Kidney epithelial cell (primary cell): ENCODE measurements around the gene LTO1. TPM values are rescaled to one million over a fixed set of nuclear protein-coding genes. Genes with fewer than 3 reads are reported as not detected.

Source experiments
- DNase-seq: peaks from one replicate; pipeline ENCODE4 v3.0.0-alpha.2; 2010; ENCODE audit warnings: low read depth
- H3K27me3 ChIP-seq: 2 replicates; pipeline ENCODE4 v1.6.0; 2011; ENCODE audit warnings: low read length; ENCODE audit not compliant: control insufficient read depth, insufficient read depth
- H3K36me3 ChIP-seq: 2 replicates; pipeline ENCODE4 v1.5.1; 2011; ENCODE audit warnings: low read length; ENCODE audit not compliant: control insufficient read depth, insufficient read depth
- H3K4me3 ChIP-seq: 2 replicates; pipeline ENCODE4 v1.5.1; 2011; ENCODE audit warnings: low read depth, mild to moderate bottlenecking, control low read depth, low read length
- CTCF ChIP-seq: IDR thresholded peaks from 2 replicates; pipeline ENCODE4 v1.5.1; 2011; ENCODE audit warnings: mild to moderate bottlenecking, moderate library complexity, low read length, control low read depth, inconsistent platforms; ENCODE audit not compliant: insufficient read depth, poor library complexity, severe bottlenecking
- total RNA-seq: library from RNA; depleted of rRNA; stranded (reverse); fragments of >200 nt; gene quantifications from 2 replicates; pipeline ENCODE4 v1.2.3, GENCODE V29; 2015

The LTO1 gene
- 12.6 and 18.6 TPM in 2 replicates for total RNA-seq

GRCh38 chr11:69674886-69675714, at the start of gene LTO1:
LTO1 (minus strand) TSS chr11:69675353; CDS start chr11:69675239, 114 bp downstream.
- Histone ChIP-seq H3K36me3 (no peaks in the 10 kb centered on the region), H3K27me3 (no peaks in the 10 kb centered on the region), H3K4me3 (peak within 1 kb of the TSS; percentile 90)
- DNase-seq, result peak; percentile 66
- TF ChIP-seq CTCF, result no peak

GRCh38 chr11:69721745-69722144, 46.6 kb upstream of the LTO1 start:
- DNase-seq, result no peak
- peak; percentile 53 for TF ChIP-seq CTCF
- Histone ChIP-seq H3K27me3 (peaks cover 45% of the 10 kb centered on the region), H3K4me3 (no peak overlapping the region), H3K36me3 (no peaks in the 10 kb centered on the region)

GRCh38 chr11:69721106-69721505, 46.0 kb upstream of the LTO1 start:
- TF ChIP-seq CTCF, result no peak
- peaks cover 46% of the 10 kb centered on the region for H3K27me3 ChIP-seq
- no peak overlapping the region for H3K4me3 ChIP-seq
- DNase-seq, result no peak
- no peaks in the 10 kb centered on the region for H3K36me3 ChIP-seq

- TF ChIP-seq CTCF, result no peak
- H3K27me3 ChIP-seq, result peaks cover 48% of the 10 kb centered on the region
- H3K4me3 ChIP-seq, result no peak overlapping the region
- DNase-seq, result no peak
- H3K36me3 ChIP-seq, result no peaks in the 10 kb centered on the region
Measured at GRCh38 chr11:69718912-69719311, 43.8 kb upstream of the LTO1 start.

- no peak for DNase-seq
Measured at GRCh38 chr11:69718147-69718546, 43.0 kb upstream of the LTO1 start.

More at GRCh38 chr11:69718147-69718546, 43.0 kb upstream of the LTO1 start:
- TF ChIP-seq CTCF, result peak; percentile 68
- no peaks in the 10 kb centered on the region for H3K36me3 ChIP-seq
- no peak overlapping the region for H3K4me3 ChIP-seq
- peaks cover 48% of the 10 kb centered on the region for H3K27me3 ChIP-seq
